Measurements from ENCODE around the gene TSPAN15. TPM values are rescaled to one million over a fixed set of nuclear protein-coding genes. Genes with fewer than 3 reads are reported as not detected.

Gene TSPAN15
- total RNA-seq, 3 donors from 2014 or later: 53.3 to 89.5 (median 65.0) TPM

GRCh38 chr10:69415951-69416350 lies 35.3 kb upstream of the TSPAN15 start:
- no peaks in the 10 kb centered on the region for H3K9me3 ChIP-seq
- H3K36me3 ChIP-seq: no peaks in the 10 kb centered on the region
- no peak for DNase-seq (ENCODE audit: low spot score in 2 of 2)
- H3K4me3 ChIP-seq: no peak overlapping the region
- H3K27me3 ChIP-seq: no peaks in the 10 kb centered on the region
- no peak overlapping the region for H3K27ac ChIP-seq
- intact Hi-C loops (cut with DNase I; ENCODE audit: low total_unique reads): no loop called here
- TF ChIP-seq POLR2A (IDR thresholded peaks at IDR 0.05) (no peak), CTCF (IDR thresholded peaks at IDR 0.05) (no peak), POLR2AphosphoS5 (IDR thresholded peaks at IDR 0.05) (no peak)
- no peaks in the 10 kb centered on the region for H3K4me1 ChIP-seq

- Histone ChIP-seq H3K36me3 (no peaks in the 10 kb centered on the region), H3K4me3 (no peak within 1 kb of the TSS), H3K9me3 (no peaks in the 10 kb centered on the region), H3K4me1 (no peaks in the 10 kb centered on the region), H3K27ac (no peak within 1 kb of the TSS), H3K27me3 (no peaks in the 10 kb centered on the region)
- no peak for DNase-seq (ENCODE audit: low spot score in 2 of 2)
- intact Hi-C loops (cut with DNase I; ENCODE audit: low total_unique reads): no loop called here
- TF ChIP-seq POLR2A (IDR thresholded peaks at IDR 0.05): no peak
- no peak for TF ChIP-seq CTCF (IDR thresholded peaks at IDR 0.05)
- TF ChIP-seq POLR2AphosphoS5 (IDR thresholded peaks at IDR 0.05): no peak
These were observed 34.6 kb upstream of the TSPAN15 start, which contains the start of gene TACR2 for GRCh38 chr10:69416695-69417094. TACR2 (minus strand) TSS chr10:69416918; CDS start chr10:69416323, 595 bp downstream.

GRCh38 chr10:69417542-69417941 lies 33.7 kb upstream of the TSPAN15 start:
- TF ChIP-seq CTCF (IDR thresholded peaks at IDR 0.05): no peak
- no peak for TF ChIP-seq POLR2AphosphoS5 (IDR thresholded peaks at IDR 0.05)
- TF ChIP-seq POLR2A (IDR thresholded peaks at IDR 0.05): no peak
- no peak overlapping the region for H3K4me3 ChIP-seq
- no peaks in the 10 kb centered on the region for H3K4me1 ChIP-seq
- H3K27ac ChIP-seq: no peak overlapping the region
- DNase-seq (ENCODE audit: low spot score in 2 of 2): no peak
- no peaks in the 10 kb centered on the region for H3K9me3 ChIP-seq
- no peaks in the 10 kb centered on the region for H3K27me3 ChIP-seq
- intact Hi-C loops (cut with DNase I; ENCODE audit: low total_unique reads): no loop called here
- no peaks in the 10 kb centered on the region for H3K36me3 ChIP-seq

GRCh38 chr10:69418052-69418752 lies 33.1 kb upstream of the TSPAN15 start:
- intact Hi-C loops (cut with DNase I; ENCODE audit: low total_unique reads): no loop called here
- no peak for DNase-seq (ENCODE audit: low spot score in 2 of 2)
- no peaks in the 10 kb centered on the region for H3K4me1 ChIP-seq

More at GRCh38 chr10:69418052-69418752, 33.1 kb upstream of the TSPAN15 start:
- Histone ChIP-seq H3K36me3 (no peaks in the 10 kb centered on the region), H3K27me3 (no peaks in the 10 kb centered on the region), H3K4me3 (no peak overlapping the region), H3K27ac (no peak overlapping the region), H3K9me3 (no peaks in the 10 kb centered on the region)
- TF ChIP-seq CTCF (IDR thresholded peaks at IDR 0.05) (no peak), POLR2A (IDR thresholded peaks at IDR 0.05) (no peak), POLR2AphosphoS5 (IDR thresholded peaks at IDR 0.05) (no peak)

All from breast epithelium (tissue), 4 donors.